Fibroblast of skin of right quadriceps (primary cell): Measurements from ENCODE around the gene GGT5.
A peak's percentile ranks its signal among the peaks of the same experiment; 100 is the strongest.
"Not testable (repeated sequence)": the region's sequence is repeated elsewhere in the genome, so short reads cannot be mapped to it uniquely, and the experiment has no call there.

Experiments used
- DNase-seq: peaks from one replicate; pipeline ENCODE4 v3.0.0-alpha.2; 2013

GGT5 gene, protein sequence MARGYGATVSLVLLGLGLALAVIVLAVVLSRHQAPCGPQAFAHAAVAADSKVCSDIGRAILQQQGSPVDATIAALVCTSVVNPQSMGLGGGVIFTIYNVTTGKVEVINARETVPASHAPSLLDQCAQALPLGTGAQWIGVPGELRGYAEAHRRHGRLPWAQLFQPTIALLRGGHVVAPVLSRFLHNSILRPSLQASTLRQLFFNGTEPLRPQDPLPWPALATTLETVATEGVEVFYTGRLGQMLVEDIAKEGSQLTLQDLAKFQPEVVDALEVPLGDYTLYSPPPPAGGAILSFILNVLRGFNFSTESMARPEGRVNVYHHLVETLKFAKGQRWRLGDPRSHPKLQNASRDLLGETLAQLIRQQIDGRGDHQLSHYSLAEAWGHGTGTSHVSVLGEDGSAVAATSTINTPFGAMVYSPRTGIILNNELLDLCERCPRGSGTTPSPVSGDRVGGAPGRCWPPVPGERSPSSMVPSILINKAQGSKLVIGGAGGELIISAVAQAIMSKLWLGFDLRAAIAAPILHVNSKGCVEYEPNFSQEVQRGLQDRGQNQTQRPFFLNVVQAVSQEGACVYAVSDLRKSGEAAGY

DNA sequence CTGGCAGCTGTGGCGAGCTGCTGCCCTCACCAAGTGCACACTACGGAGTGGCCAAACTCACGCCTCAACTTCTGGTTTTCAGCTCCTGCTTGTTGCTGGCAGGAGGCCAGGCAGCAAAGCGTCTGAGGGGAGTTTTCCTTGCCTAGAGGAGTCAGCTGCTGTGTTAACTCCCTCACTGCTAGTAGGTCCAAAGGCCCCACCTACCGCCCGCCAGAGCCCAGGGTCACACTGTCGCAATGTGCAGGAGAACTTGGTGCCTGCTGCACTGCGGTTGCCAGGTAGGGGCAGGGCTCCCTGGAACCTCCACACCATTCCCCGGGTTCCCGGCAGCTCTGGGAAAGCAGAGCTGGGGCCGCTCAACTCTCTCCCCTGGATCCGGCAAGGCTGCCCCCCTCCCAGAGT is at the start of gene GGT5:
Gene GGT5 (minus strand): TSS at position 53 of the 402 bp plus-strand sequence. CDS start 357 bp downstream, outside the sequence.
- DNase-seq: not testable (repeated sequence)

DNA sequence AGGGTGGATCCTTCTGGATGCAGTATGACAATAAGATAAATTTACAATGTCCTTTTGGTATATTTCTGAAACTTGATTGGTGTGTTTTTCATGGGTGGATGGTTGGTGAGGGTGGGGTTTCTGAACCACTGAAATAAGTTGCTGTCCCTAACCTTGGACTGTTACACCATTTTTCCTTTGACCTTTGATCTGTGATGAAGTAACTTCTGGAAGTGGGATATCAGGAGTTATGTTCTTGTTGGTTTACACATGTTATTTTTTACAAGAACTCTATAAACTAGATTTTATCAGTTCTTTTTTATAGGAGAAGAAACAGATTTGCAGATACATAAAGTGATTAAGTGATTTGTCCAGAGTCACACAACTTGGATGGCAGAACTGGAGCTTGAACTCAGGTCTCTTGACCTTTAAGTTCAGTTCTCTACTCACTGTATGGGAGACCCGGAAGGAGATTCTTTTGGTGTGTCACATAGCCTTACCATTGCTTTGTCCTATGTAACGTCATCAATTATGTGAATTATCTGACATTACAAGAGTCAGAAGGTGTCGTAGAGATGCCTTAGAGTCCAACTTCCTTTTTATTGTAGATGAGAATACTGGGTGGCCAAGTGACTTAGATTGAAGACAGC is 47.4 kb upstream of the GGT5 start:
- DNase-seq: not testable (repeated sequence)

DNA sequence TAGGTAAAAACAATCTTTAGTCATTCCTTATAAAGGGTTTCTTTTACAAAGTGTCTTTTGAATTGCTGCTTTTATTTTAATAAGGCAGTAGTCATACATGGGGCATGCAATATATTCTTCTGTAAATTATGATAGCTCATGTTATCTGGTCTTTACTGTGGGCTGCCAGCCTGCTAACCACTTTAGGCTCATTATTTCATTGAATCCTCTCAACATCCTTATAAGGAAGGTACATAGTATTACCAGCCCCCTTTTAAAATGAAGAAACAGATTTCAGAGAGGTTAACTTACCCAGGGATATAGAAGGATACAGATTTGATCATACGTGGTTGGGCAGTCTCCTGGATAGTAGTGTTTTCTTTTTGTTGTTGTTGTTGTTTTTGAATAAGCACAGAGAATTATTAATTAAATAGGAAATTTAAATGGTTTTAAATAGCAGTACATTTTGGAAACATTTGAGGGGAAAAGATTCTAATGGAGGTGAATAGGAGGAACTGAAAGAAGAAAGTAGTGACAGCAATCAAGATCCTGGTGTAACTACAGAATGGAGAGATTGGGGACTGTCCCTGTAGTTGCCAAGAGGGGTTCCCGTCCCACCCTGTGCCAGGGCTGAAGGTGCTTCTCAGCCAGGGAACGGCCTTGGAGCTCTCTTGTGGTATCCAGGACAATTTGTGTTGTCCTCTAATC is 46.8 kb upstream of the GGT5 start:
- peak; percentile 19 for DNase-seq

DNA sequence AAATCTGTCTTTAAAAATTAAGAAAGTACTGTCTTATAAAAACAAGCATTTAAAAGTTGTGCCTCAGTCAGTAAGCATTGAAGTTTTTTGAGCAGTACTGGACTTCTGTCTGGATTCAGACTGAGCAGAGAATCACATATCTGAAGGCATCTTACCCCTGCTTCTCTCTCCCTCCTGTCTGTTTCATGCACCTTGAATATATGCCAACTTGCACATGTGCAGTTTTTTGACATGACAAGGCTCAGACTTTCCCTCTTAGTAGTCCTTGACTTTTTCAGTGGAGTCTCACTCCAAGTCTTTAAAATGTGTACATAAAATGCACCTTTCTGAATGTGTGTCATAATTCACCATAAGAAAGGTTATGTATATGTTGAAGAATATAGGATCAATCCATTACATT is 45.6 kb upstream of the GGT5 start:
- DNase-seq: peak; percentile 50

DNA sequence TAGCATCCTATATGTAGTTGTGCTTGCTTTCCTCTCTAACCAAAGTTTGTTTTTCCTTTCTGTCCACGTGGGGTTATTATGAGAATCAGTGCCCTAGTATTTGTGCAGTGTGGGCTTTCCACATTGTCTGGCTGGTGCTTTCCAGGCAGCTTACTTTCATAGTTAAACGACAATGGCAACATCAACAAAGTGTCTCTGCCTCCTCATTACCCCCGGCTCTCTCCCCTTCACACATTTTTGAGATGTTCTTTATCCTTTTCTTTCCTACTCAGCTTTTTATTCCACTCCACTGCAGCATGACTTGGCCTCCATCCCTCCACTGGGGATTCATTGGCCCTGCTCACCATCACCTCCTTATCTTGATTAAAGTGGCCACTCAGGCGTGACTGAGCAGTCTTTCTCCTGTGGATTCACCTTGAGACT is 44.9 kb upstream of the GGT5 start:
- DNase-seq: no peak

DNA sequence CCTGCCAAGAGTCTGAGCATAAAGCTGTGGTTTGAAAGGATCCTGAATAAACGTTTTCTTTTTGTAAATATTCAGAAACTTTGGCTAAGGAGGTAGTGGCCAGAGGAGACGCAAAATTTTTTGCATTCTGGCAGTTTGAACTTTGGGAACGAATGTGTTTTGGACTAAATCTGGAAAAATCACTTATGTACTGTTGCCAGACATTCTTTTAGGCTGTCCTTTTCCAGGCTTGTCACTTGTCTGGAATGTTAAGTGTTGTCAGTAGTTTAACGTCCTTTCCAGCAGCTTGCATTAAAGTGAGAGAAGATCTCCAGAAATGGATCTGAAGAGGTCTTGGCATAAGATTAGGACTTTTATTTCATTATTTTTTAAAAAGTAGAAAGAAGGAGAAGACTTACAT is 44.2 kb upstream of the GGT5 start:
- DNase-seq: peak; percentile 93

DNA sequence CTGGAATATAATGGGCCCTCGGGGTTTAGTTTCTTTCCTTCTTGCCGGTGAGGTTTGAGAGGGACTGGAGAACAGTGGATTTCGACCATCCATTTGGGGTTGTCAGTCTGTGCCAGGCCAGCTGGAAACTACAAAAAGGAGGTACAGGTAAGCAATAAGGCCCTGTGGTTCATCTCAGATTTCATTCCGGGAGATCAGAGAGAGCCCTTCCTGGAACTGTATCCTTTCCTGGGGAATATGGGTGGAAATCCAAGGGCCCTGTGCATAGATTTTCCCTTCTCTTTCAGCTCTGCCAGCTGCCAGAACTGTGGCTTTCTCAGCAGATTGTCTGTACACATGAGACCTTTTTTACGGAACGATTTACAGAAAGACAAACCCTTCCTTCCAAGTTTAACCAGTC is 42.9 kb upstream of the GGT5 start:
- DNase-seq: not testable (repeated sequence)

DNA sequence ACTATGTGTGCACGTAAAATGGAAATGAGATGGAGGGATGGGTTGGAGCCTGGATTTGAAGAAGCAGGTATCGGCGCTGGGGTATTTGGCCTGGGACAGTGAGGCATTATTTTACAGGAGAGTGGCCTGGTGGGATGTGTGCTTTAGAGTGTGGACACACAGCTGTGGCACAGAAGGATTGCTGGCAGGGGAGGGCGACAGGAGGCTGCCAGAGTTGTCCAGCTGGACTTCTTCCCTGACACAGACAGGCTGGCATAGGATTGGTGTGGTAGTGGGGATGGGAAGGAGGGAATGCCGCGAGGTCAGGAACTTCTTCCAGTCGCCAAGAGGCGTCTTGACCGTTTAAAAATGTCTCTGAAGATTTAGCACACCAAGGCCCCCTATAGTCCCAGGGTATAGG is 42.3 kb upstream of the GGT5 start:
- not testable (repeated sequence) for DNase-seq

DNA sequence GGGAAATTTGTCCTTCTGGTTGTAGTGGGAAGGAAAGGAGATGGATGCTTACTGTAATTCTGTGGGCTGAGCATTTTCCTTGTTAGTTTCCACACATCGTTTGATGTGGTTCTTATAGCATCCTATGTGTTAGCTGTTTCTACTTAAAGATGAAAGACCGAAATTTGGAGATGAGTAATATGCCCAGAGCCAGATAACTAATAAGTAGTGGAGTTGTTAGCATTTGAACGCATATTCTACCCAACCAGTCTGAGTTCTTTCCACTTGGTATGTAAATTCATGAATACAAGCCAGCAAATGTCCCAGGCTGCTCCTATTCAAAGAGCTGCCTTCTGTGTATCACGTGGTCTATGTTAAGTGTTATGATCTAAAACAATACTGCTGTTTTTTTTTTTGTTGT is 40.4 kb upstream of the GGT5 start:
- DNase-seq: peak; percentile 77

DNA sequence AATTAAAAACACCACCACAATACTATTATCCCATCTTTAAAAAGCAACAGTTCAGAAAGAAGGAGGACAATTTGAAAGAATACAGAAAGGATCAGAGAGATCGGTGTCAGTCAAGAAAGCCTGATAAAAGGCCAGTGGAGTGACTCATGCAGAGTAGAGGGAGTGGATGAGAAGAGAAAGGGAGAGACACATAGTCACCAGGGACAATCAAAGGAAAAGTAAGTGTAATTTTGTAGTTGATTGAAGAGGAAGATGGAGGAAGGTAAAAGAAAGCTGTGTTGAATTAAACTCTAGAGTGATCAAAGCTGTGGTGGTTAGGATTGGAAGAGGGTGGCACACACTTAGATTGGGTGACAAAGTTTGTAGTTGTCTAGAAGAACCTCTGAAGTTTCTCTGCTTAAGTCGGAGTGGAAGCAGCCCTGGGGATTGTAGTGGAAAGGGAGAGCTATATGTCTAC is 39.9 kb upstream of the GGT5 start:
- DNase-seq: peak; percentile 39

DNA sequence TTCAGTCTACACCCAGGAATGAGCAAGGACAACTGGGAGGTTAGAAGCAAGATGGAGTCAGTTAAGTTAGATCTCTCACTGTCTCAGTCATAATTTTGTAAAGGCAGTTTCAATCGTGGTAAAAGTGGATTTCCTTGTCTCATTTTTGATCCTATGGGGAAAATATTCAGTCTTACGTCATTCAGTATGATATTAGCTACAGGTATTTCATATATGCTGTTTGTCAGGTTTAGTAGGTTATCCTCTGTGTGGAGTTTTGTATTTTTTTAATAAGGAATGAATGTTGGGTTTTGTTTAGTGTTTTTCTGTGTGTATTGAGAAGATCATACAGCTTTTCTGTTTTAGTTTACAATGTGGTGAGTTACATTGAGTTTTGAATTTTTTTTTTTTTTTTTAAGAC is 37.5 kb upstream of the GGT5 start:
- DNase-seq: no peak

DNA sequence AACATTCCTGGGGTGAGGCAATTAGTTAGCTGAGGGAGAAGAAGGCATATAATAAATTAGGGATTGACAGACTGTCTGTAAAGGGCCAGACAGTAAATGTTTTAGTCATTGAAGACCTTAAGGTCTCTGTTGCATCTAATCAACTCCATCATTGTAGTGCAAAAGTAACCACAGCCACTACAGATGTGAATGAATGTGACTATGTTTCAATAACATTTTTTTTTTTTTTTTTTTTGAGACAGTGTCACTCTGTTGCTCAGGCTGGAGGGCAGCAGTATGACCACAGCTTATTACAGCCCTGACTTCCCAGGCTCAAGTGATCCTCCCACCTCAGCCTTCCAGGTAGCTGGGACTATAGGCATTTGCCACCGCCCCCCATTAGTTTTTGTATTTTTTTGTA is 35.5 kb upstream of the GGT5 start:
- DNase-seq: not testable (repeated sequence)

DNA sequence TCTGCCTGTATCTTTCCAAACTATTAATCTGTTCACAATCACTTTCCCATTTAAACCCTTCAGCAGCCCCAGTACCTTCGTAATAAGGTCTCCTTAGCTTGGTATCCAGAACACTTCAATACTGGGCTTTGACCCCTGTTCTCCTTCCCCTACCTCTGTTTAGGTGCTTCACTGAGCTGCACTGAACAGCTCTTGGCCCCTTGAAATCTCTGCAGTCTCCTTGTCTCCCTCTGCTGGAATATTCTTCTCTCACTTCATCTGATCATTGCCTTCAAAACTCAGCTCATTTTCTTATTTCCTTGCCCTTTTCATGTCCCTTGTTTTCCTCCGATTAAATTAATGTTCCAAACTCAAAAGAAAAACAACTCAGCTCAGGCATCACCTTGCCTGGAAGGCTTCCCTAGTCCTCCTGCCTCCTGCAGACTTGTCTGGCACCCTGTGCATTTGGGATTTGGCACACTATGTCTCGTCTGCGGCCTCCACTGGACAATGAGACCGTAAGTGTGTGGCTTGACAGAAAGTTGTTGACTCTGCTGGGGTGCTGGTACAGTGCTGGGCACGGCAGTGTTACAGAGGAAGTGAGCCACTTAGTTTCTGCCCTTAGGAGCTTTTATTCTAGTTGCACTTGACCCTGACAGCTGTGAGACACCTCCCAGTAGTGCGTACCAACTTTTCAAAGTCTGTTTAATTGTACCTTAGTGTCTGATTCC is 30.0 kb upstream of the GGT5 start:
- not testable (repeated sequence) for DNase-seq

DNA sequence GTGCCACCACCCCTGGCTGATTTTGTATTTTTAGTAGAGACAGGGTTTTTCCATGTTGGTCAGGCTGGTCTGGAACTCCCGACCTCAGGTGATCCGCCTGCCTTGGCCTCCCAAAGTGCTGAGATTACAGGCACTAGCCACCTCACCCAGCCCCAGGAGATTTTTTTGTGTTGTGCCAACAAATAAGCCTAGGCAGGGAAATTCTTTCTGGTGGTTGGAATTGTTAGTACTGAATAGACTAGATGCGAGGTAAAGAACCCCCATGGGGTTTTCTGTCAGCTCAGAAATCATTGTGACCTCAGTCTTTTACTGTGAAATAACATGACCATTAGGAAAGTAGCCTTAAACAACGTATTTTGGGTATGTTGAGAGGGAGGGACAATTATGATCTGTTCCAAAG is 29.0 kb upstream of the GGT5 start:
- peak; percentile 9 for DNase-seq

DNA sequence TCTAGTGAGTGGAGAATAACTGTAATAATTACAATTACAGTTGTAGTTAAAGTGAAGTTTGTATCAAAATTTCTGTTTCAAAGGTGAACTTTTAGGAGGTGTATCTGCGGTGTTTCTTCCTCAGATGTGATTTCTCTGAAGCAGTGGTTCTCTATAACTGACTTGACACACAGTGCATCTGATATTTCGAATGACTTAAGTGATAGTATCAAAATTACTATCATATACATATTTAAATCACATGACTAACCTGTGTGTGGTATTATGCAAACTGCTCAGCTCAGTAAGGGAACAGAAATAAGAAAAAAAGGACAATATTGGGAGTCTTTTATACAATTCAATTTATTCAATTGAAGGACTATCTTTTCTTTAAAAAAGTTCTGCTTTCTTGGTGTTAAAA is 28.1 kb upstream of the GGT5 start:
- DNase-seq: not testable (repeated sequence)

DNA sequence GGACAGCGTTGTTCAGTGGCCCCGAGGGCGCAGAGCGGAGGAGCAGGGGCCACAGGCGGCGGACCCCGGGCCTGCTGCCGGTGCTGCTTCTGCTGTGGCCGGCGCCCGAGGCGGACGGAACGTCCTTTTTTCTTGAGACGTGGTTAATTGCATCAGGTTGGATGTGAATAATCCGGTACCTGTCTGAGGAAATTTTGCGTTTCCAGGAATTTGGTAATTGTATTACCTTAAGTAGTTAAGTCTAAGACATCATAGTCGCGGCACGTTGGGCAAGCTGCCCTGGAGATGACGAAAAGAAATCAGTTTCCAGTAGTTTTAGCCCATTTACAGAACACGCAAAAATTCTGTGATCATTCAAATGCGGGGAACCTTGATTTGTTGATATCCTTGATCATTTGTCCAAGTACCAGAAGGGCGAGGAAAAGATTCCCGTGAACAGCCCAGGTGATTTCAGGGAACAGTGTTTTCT is 26.5 kb upstream of the GGT5 start:
- DNase-seq: no peak

DNA sequence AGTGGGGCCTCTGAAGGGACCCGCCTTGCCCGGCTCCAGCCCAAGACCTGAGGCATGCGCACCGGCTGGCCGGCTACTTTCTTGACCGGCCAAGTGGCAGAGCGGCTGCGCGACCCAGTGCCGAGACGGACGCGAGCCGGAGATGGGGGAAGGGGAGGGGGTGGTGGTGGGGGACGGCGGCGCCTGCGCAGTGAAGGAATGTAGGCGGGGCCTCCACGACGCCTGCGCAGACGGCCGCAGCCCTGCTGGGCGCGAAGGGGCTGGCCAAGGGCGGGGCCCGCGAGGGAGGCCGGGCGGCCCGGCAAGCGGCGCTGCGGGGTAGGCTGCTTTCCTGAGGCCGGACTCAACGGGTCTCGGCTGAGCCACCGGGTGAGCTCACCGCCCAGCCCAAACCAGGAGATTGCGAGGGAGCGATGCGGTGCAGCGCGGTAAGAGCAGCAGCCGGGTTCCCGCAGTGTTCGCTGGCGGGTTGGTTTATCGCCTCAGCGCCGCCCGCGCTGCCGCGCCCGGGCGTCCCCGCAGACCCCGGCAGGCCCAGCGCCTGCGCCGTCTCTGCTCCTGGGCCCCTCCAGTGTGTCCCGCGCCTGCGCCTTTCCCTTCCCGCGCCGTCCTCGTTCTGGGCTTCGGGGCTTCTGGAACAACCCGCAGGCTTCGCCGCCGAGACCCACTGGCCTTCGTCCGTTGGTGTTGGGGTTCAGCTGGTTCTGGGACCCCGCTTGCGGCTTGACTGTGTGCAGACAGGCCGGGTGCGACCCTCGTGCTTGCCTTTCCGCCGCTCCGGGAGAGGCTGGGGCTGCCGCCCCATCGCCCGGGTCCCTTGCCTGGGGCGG is 25.9 kb upstream of the GGT5 start, which contains the start of gene SPECC1L:
Gene SPECC1L (plus strand): TSS at position 276 of the 830 bp plus-strand sequence. CDS start 31,401 bp downstream, outside the sequence.
- peak; percentile 92 for DNase-seq

DNA sequence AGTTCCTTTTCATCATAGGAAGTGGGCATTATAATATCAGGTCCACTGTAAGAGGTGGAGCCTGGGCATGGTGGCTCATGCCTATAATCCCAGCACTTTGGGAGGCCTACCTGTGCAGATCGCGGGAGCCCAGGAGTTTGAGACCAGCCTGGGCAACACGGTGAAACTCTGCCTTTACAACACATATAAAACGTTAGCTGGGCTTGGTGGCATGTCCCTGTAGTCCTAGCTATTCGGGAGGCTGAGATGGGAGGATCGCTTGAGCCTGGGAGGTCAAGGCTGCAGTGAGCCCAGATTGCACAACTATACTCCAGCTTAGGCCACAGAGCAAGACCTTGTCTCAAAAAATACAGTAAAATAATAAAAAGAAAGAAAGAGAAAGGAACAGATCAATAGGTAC is 21.6 kb upstream of the GGT5 start:
- not testable (repeated sequence) for DNase-seq

DNA sequence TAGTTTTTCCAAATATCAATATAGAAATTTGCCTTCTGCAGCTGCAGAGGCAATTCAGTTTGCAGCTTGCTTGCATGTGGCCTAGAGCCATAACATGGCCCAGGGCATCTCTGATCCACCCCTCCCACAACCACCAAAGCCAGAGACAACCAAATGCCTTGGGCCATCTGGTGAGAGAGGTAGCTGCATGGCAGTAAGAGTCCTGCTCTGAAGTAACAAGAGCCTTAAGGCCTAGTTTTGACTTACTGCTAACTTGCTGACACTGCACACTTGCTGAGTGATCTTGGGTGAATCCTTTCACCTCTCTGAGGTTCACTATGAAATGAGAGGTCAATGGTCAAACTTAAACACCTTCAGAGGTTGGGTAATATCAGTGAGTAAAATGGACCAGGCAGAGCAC is 20.9 kb upstream of the GGT5 start:
- DNase-seq: no peak

DNA sequence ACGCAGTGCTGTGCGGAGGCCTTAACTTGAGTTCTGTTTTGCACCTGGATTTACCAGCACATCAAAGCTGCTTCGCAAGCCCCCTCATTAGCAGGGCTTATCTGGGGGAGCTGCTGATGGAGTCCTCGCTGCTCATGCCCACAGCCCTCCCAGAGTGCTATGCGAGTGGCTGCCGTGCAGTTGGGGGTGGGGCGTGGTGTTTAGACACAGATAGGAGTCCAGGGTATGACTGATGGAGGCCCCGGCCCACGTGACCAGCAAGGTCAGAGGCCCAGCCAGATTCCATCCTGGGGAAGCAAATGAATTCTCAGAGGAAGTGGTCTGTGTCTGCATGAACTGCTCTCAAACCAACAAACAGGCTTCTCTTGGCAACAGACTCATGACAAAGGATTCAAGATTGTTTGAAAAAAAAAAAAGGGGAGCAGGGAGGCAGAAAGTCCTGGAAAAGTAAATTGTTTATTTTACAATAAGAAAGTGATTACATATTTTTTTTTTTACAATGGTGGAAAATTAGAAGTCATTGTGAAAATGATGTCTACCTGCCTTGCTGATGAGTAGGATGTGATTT is 19.5 kb upstream of the GGT5 start:
- DNase-seq: peak; percentile 51

DNA sequence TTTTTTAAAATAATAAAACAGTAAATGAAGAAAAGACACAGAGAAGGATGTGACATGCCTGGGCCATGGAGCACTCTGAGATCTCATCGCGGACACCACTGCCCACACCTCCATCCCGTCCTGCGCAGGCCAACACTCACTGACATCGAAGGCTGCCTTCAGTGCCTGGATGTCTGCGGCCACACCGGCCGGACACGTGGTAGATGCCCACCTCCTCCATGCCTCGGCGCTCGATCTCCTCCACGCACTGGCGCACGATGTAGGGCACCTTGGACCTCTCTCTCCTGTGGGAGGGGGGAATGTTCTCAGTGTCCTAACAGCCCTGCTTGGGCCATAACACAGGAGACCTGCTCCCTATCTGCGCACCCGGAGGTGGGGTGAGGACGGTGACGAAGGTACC is 18.6 kb upstream of the GGT5 start:
- DNase-seq: not testable (repeated sequence)
